HL-60 (cell line): Measurements from ENCODE around the gene PDCD4.

Experiments used
- GABPA ChIP-seq: IDR thresholded peaks from 2 replicates; pipeline ENCODE4 v1.6.1; 2012; ENCODE audit warnings: low read depth
- POLR2AphosphoS5 ChIP-seq: IDR thresholded peaks from 2 replicates; pipeline ENCODE4 v1.6.1; 2012; ENCODE audit warnings: low read depth
- TF ChIP-seq, protein P1 (sequence below): IDR thresholded peaks from one replicate; pipeline ENCODE4 v1.5.1; 2011; ENCODE audit warnings: low read length, control low read depth, inconsistent platforms; ENCODE audit not compliant: insufficient read depth

DNA sequence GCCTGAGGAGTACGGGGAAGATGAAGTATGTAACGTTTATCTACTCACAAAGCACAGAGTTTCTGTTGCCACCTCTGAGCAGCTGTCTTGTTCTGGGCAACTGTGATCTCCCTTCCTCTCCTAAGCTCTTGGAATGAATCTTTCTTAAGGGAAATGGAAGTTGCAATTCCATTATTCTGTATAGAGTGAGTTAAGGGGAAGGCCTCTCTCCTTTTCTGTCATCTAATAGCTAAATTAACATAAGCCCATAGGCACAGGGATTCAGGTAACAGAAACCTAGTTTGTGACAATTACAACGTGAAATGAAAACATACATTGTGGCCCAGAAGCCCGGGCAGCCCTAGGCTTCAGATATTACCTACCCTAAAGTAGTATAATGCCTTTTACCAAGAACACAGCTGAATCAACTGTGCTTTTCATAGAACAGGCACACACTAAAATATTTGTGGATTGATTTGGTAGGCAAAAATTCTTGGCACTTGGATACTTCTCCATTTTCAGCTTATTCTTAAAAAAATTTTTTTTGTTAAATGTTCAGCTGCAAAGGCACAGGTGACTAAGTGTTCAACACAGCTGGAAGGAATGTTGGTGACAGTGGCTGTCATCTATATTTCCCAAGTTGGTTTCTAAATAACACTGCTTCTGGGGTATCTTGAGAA, 3.8 kb upstream of the PDCD4 start:
- TF ChIP-seq, protein P1, sequence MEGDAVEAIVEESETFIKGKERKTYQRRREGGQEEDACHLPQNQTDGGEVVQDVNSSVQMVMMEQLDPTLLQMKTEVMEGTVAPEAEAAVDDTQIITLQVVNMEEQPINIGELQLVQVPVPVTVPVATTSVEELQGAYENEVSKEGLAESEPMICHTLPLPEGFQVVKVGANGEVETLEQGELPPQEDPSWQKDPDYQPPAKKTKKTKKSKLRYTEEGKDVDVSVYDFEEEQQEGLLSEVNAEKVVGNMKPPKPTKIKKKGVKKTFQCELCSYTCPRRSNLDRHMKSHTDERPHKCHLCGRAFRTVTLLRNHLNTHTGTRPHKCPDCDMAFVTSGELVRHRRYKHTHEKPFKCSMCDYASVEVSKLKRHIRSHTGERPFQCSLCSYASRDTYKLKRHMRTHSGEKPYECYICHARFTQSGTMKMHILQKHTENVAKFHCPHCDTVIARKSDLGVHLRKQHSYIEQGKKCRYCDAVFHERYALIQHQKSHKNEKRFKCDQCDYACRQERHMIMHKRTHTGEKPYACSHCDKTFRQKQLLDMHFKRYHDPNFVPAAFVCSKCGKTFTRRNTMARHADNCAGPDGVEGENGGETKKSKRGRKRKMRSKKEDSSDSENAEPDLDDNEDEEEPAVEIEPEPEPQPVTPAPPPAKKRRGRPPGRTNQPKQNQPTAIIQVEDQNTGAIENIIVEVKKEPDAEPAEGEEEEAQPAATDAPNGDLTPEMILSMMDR = no peak
- TF ChIP-seq POLR2AphosphoS5 (no peak), GABPA (no peak)
